WTC11 (cell line): ENCODE results near the gene IFNA1. TPM values are rescaled to one million over a fixed set of nuclear protein-coding genes. Genes with fewer than 3 reads are reported as not detected.

ENCODE experiments used
- ATAC-seq: fragments of 200-7000 bp; cut with Tn5 transposase; 2 replicates; pipeline ENCODE4 v1.10.0; 2021; ENCODE audit warnings: mild to moderate bottlenecking, moderate library complexity
- CTCF ChIA-PET: fragments of 300-600 bp; sonication (Branson Sonifier 250); formaldehyde crosslinking; loops from one replicate; lab custom pipeline; 2021; ENCODE audit warnings: antibody characterized with exemption; lab: Charles Lee
- POLR2A ChIA-PET: fragments of 350-600 bp; sonication (Branson Sonifier 250); formaldehyde crosslinking; loops from one replicate; lab custom pipeline; 2021; ENCODE audit warnings: antibody characterized with exemption; lab: Charles Lee
- DNase-seq: peaks from one replicate; pipeline ENCODE4 v3.0.0; 2021; ENCODE audit warnings: low spot score
- H3K27ac Mint-ChIP-seq: 2 replicates; pipeline ENCODE4 v1.8.0; 2021; ENCODE audit warnings: mixed read lengths
- H3K27me3 Mint-ChIP-seq: 2 replicates; pipeline ENCODE4 v1.8.0; 2021; ENCODE audit warnings: low read depth, mild to moderate bottlenecking, moderate library complexity, mixed read lengths
- H3K36me3 Mint-ChIP-seq: 2 replicates; pipeline ENCODE4 v1.8.0; 2021; ENCODE audit warnings: mixed read lengths
- H3K4me1 Mint-ChIP-seq: 2 replicates; pipeline ENCODE4 v1.8.0; 2022; ENCODE audit warnings: mixed read lengths
- H3K4me3 Mint-ChIP-seq: 2 replicates; pipeline ENCODE4 v1.8.0; 2021; ENCODE audit warnings: mild to moderate bottlenecking, moderate library complexity, mixed read lengths
- H3K9me3 Mint-ChIP-seq: 2 replicates; pipeline ENCODE4 v1.8.0; 2021; ENCODE audit warnings: mixed read lengths
- ATF1 ChIP-seq: sonication (generic); formaldehyde crosslinking; IDR thresholded peaks from 2 replicates; pipeline ENCODE4 v1.8.1; 2023; ENCODE audit warnings: mild to moderate bottlenecking, moderate library complexity, missing genetic modification reagents
- EMX1 ChIP-seq: fragments of 250-450 bp; sonication (Bioruptor Pico); IDR thresholded peaks from 2 replicates; pipeline ENCODE4 v1.8.0; 2021; ENCODE audit warnings: mild to moderate bottlenecking
- ESRRA ChIP-seq: sonication (generic); formaldehyde crosslinking; IDR thresholded peaks from 2 replicates; pipeline ENCODE4 v1.8.1; 2022; ENCODE audit warnings: mild to moderate bottlenecking, missing genetic modification reagents, borderline replicate concordance
- ETV6 ChIP-seq: sonication (generic); formaldehyde crosslinking; IDR thresholded peaks from 2 replicates; pipeline ENCODE4 v1.8.1; 2022; ENCODE audit warnings: mild to moderate bottlenecking, missing genetic modification reagents
- FOXJ3 ChIP-seq: sonication (generic); formaldehyde crosslinking; IDR thresholded peaks from 2 replicates; pipeline ENCODE4 v1.9.0; 2021; ENCODE audit warnings: missing genetic modification reagents, mild to moderate bottlenecking, borderline replicate concordance
- JAZF1 ChIP-seq: fragments of 250-450 bp; sonication (Bioruptor Pico); IDR thresholded peaks from 2 replicates; pipeline ENCODE4 v1.9.0; 2021; ENCODE audit warnings: moderate library complexity, mild to moderate bottlenecking, inconsistent platforms
- NFATC4 ChIP-seq: fragments of 250-450 bp; sonication (Bioruptor Pico); IDR thresholded peaks from 2 replicates; pipeline ENCODE4 v1.9.0; 2021; ENCODE audit warnings: mild to moderate bottlenecking
- NR3C1 ChIP-seq: sonication (generic); formaldehyde crosslinking; conservative IDR thresholded peaks from 2 replicates; pipeline ENCODE4 v1.8.1; 2023; ENCODE audit warnings: low read depth, mild to moderate bottlenecking, missing genetic modification reagents
- OVOL2 ChIP-seq: fragments of 250-450 bp; sonication (Bioruptor Pico); IDR thresholded peaks from 2 replicates; pipeline ENCODE4 v1.9.0; 2021; ENCODE audit warnings: mild to moderate bottlenecking, borderline replicate concordance
- RELA ChIP-seq: sonication (generic); formaldehyde crosslinking; IDR thresholded peaks from 2 replicates; pipeline ENCODE4 v1.8.1; 2022; ENCODE audit warnings: missing genetic modification reagents, mild to moderate bottlenecking, borderline replicate concordance
- TCF7 ChIP-seq: sonication (generic); formaldehyde crosslinking; IDR thresholded peaks from 2 replicates; pipeline ENCODE4 v1.8.0; 2022; ENCODE audit warnings: mild to moderate bottlenecking, low read depth, missing genetic modification reagents, moderate library complexity
- TP53 ChIP-seq: sonication (generic); formaldehyde crosslinking; IDR thresholded peaks from 2 replicates; pipeline ENCODE4 v1.8.1; 2023; ENCODE audit warnings: mild to moderate bottlenecking, missing genetic modification reagents
- ZBTB21 ChIP-seq: sonication (generic); formaldehyde crosslinking; IDR thresholded peaks from 2 replicates; pipeline ENCODE4 v1.8.1; 2023; ENCODE audit warnings: mild to moderate bottlenecking, missing genetic modification reagents, borderline replicate concordance
- ZNF671 ChIP-seq: fragments of 250-450 bp; sonication (Bioruptor Pico); IDR thresholded peaks from 2 replicates; pipeline ENCODE4 v1.8.0; 2021; ENCODE audit warnings: mild to moderate bottlenecking
- total RNA-seq: library from RNA; stranded (reverse); gene quantifications from 3 replicates; pipeline ENCODE4 v1.2.3, GENCODE V29; 2021
- TF ChIP-seq, protein P1 (sequence below): sonication (generic); formaldehyde crosslinking; IDR thresholded peaks from 2 replicates; pipeline ENCODE4 v1.8.1; 2023; ENCODE audit warnings: mild to moderate bottlenecking, missing genetic modification reagents, moderate library complexity
- TF ChIP-seq, protein P2 (sequence below): sonication (generic); formaldehyde crosslinking; conservative IDR thresholded peaks from 2 replicates; pipeline ENCODE4 v1.8.1; 2022; ENCODE audit warnings: mild to moderate bottlenecking, missing genetic modification reagents
- TF ChIP-seq, protein P3 (sequence below): sonication (generic); formaldehyde crosslinking; IDR thresholded peaks from 2 replicates; pipeline ENCODE4 v1.8.1; 2022; ENCODE audit warnings: mild to moderate bottlenecking, moderate library complexity, missing genetic modification reagents
- TF ChIP-seq, protein P4 (sequence below): sonication (generic); formaldehyde crosslinking; IDR thresholded peaks from 2 replicates; pipeline ENCODE4 v1.8.1; 2022; ENCODE audit warnings: missing genetic modification reagents, borderline replicate concordance
- TF ChIP-seq, protein P5 (sequence below): sonication (generic); formaldehyde crosslinking; IDR thresholded peaks from 2 replicates; pipeline ENCODE4 v1.8.0; 2022; ENCODE audit warnings: mild to moderate bottlenecking, missing genetic modification reagents
- TF ChIP-seq, protein P6 (sequence below): sonication (generic); formaldehyde crosslinking; IDR thresholded peaks from 2 replicates; pipeline ENCODE4 v1.8.0; 2023; ENCODE audit warnings: mild to moderate bottlenecking, missing genetic modification reagents
- TF ChIP-seq, protein P7 (sequence below): fragments of 250-450 bp; sonication (Bioruptor Pico); IDR thresholded peaks from 2 replicates; pipeline ENCODE4 v1.9.0; 2021; ENCODE audit warnings: mild to moderate bottlenecking

The IFNA1 gene
- total RNA-seq, 1 experiment from 2014 or later = not detected

DNA sequence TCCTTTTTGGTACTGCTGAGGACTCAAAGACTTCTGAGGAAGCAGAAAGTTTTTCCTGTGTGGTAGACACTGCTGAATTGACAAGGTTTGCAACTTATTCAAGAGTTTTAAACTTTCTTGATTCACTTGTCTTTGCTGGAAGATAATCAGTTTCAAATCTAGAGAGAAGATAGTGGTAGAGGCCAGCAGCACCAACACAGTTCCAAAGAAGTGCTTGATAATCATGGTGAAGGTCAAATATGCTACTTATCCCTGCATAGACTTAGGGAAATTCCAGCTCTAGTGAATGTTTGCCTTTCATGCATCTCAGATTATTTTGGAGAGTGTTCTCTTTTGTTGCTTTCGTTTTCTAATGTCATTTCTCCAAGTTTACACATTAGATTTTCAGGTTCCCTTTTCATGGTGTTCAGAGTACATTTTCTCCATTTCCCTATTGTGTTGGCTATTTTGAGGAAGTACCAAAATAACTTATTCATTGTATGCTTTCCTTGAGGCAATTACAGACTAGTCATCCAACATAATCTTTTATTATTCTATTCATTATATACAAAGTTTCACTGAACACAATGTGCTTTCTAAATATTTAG is 41.3 kb downstream of the IFNA1 start (continued):
- TF ChIP-seq TCF7 (CRISPR knock-in tag) = no peak
- TF ChIP-seq, protein P1, sequence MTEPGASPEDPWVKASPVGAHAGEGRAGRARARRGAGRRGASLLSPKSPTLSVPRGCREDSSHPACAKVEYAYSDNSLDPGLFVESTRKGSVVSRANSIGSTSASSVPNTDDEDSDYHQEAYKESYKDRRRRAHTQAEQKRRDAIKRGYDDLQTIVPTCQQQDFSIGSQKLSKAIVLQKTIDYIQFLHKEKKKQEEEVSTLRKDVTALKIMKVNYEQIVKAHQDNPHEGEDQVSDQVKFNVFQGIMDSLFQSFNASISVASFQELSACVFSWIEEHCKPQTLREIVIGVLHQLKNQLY = no peak
- TF ChIP-seq ZBTB21 = no peak
- no peak for TF ChIP-seq EMX1 (CRISPR knock-in tag)
- TF ChIP-seq ATF1 (CRISPR knock-in tag) = no peak
- TF ChIP-seq, protein P2, sequence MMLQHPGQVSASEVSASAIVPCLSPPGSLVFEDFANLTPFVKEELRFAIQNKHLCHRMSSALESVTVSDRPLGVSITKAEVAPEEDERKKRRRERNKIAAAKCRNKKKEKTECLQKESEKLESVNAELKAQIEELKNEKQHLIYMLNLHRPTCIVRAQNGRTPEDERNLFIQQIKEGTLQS (CRISPR knock-in tag) = no peak

DNA sequence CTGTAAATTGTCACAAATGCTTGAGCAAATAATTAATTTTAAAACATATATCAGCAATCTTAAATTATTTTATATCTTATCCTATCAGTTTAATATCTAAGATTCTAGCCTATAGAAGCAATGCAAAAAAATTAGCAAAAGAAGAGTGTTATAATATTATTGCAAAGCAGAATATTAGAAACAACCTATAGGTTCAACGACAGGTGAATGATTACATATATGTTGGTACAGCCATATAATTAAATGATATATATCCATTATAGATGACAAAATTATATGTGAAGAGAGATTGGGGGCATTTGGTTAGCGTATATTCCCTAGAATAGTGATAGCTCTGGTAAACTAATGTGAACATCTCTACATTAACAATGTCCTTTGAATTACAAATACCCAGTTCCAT is 42.0 kb downstream of the IFNA1 start, which contains the start of gene IFNE:
Gene IFNE (minus strand): TSS at position 101 of the 400 bp plus-strand sequence. CDS start 619 bp downstream, outside the sequence.
- H3K4me1 Mint-ChIP-seq = peaks cover 7% of the 10 kb centered on the region
- H3K4me3 Mint-ChIP-seq = no peak within 1 kb of the TSS
- TF ChIP-seq, protein P3, sequence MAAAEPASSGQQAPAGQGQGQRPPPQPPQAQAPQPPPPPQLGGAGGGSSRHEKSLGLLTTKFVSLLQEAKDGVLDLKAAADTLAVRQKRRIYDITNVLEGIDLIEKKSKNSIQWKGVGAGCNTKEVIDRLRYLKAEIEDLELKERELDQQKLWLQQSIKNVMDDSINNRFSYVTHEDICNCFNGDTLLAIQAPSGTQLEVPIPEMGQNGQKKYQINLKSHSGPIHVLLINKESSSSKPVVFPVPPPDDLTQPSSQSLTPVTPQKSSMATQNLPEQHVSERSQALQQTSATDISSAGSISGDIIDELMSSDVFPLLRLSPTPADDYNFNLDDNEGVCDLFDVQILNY (CRISPR knock-in tag) = no peak
- TF ChIP-seq, protein P4, sequence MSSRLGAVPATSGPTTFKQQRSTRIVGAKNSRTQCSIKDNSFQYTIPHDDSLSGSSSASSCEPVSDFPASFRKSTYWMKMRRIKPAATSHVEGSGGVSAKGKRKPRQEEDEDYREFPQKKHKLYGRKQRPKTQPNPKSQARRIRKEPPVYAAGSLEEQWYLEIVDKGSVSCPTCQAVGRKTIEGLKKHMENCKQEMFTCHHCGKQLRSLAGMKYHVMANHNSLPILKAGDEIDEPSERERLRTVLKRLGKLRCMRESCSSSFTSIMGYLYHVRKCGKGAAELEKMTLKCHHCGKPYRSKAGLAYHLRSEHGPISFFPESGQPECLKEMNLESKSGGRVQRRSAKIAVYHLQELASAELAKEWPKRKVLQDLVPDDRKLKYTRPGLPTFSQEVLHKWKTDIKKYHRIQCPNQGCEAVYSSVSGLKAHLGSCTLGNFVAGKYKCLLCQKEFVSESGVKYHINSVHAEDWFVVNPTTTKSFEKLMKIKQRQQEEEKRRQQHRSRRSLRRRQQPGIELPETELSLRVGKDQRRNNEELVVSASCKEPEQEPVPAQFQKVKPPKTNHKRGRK (CRISPR knock-in tag) = no peak
- no peak for TF ChIP-seq RELA (CRISPR knock-in tag)
- no peak for TF ChIP-seq JAZF1 (CRISPR knock-in tag)
- TF ChIP-seq, protein P5, sequence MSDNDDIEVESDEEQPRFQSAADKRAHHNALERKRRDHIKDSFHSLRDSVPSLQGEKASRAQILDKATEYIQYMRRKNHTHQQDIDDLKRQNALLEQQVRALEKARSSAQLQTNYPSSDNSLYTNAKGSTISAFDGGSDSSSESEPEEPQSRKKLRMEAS (CRISPR knock-in tag) = no peak
- TF ChIP-seq, protein P6, sequence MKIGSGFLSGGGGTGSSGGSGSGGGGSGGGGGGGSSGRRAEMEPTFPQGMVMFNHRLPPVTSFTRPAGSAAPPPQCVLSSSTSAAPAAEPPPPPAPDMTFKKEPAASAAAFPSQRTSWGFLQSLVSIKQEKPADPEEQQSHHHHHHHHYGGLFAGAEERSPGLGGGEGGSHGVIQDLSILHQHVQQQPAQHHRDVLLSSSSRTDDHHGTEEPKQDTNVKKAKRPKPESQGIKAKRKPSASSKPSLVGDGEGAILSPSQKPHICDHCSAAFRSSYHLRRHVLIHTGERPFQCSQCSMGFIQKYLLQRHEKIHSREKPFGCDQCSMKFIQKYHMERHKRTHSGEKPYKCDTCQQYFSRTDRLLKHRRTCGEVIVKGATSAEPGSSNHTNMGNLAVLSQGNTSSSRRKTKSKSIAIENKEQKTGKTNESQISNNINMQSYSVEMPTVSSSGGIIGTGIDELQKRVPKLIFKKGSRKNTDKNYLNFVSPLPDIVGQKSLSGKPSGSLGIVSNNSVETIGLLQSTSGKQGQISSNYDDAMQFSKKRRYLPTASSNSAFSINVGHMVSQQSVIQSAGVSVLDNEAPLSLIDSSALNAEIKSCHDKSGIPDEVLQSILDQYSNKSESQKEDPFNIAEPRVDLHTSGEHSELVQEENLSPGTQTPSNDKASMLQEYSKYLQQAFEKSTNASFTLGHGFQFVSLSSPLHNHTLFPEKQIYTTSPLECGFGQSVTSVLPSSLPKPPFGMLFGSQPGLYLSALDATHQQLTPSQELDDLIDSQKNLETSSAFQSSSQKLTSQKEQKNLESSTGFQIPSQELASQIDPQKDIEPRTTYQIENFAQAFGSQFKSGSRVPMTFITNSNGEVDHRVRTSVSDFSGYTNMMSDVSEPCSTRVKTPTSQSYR (CRISPR knock-in tag) = no peak
- TF ChIP-seq ETV6 (CRISPR knock-in tag) = no peak
- TF ChIP-seq ZNF671 (CRISPR knock-in tag) = no peak
- no peak for TF ChIP-seq TP53
- no peak for TF ChIP-seq ESRRA (CRISPR knock-in tag)
- TF ChIP-seq, protein P7, sequence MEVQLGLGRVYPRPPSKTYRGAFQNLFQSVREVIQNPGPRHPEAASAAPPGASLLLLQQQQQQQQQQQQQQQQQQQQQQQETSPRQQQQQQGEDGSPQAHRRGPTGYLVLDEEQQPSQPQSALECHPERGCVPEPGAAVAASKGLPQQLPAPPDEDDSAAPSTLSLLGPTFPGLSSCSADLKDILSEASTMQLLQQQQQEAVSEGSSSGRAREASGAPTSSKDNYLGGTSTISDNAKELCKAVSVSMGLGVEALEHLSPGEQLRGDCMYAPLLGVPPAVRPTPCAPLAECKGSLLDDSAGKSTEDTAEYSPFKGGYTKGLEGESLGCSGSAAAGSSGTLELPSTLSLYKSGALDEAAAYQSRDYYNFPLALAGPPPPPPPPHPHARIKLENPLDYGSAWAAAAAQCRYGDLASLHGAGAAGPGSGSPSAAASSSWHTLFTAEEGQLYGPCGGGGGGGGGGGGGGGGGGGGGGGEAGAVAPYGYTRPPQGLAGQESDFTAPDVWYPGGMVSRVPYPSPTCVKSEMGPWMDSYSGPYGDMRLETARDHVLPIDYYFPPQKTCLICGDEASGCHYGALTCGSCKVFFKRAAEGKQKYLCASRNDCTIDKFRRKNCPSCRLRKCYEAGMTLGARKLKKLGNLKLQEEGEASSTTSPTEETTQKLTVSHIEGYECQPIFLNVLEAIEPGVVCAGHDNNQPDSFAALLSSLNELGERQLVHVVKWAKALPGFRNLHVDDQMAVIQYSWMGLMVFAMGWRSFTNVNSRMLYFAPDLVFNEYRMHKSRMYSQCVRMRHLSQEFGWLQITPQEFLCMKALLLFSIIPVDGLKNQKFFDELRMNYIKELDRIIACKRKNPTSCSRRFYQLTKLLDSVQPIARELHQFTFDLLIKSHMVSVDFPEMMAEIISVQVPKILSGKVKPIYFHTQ (CRISPR knock-in tag) = no peak
- no peak for TF ChIP-seq NFATC4 (CRISPR knock-in tag)
- TF ChIP-seq NR3C1 (CRISPR knock-in tag) = no peak
- TF ChIP-seq FOXJ3 (CRISPR knock-in tag) = no peak
- TF ChIP-seq OVOL2 (CRISPR knock-in tag) = no peak
- TF ChIP-seq ATF1 (CRISPR knock-in tag) = no peak
- TF ChIP-seq, all 79 proteins: peak for 0
- Mint-ChIP-seq H3K27ac (no peak within 1 kb of the TSS), H3K27me3 (no peaks in the 10 kb centered on the region), H3K9me3 (no peaks in the 10 kb centered on the region), H3K36me3 (no peaks in the 10 kb centered on the region)
- POLR2A ChIA-PET = no interaction called here
- DNase-seq (no peak), ATAC-seq (no peak)
- CTCF ChIA-PET = interaction anchor here (1.7 kb wide), 1 partner anchor 16 kb away, joined by 4 read pairs; no protein-coding TSS in a partner anchor
